ENCODE data around the gene PUSL1.

GRCh38 chr1:1345384-1345783, 37.0 kb downstream of the PUSL1 start:
- TF ChIP-seq CTCF (IDR thresholded peaks at IDR 0.05) (no peak), POLR2A (IDR thresholded peaks at IDR 0.05) (no peak)
